ENCODE measurements around the gene DAP3. TPM values are rescaled to one million over a fixed set of nuclear protein-coding genes. Genes with fewer than 3 reads are reported as not detected.
"Not testable (repeated sequence)": the region's sequence is repeated elsewhere in the genome, so short reads cannot be mapped to it uniquely, and the experiment has no call there.

DAP3 gene
- total RNA-seq, 1 experiment from 2014 or later, result 71.9 TPM

DNA sequence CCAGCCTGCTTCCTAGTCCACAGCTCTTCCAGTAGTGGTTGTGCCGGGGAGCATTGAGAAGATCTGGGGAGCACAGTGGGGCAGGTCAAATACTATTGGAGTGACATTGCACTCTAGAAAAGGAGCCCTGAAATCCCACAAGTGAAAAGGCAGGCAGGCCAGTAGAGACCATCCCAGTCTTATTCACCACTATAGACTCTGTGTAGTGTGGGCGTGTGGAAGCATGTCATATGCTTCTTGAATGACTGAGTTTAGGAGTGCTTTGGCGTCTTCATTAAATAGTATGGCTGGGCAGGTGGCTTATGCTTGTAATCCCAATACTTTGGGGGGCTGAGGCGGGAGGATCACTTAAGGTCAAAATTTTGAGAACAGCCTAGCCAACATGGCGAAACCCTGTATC lies 15.5 kb downstream of the DAP3 start:
- in situ Hi-C loops (cut with HindIII; ENCODE audit: low pct_unique_long_range_greater_than_20kb, low sequenced_read_pairs); DNase-seq (ENCODE audit: low read depth, low spot score): not testable (repeated sequence)

DNA sequence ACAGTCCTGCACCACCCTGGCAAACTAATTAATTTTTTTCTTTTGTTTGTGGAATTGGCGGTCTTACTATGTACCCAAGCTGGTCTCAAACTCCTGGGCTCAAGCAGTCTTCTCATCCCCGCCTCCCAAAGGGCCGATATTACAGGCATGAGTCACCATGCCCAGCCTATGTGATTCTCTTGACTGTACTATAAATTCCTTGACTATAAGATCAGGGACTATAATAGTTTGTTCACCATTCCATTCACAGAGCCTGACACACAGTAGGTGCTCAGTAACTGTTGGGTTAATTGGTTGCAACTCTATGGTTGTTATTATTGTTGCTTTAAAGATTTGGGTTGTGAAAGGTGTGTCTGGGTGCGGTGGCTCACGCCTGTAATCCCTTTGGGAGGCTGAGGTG lies 17.2 kb downstream of the DAP3 start:
- DNase-seq (ENCODE audit: low read depth, low spot score), result no peak
- in situ Hi-C loops (cut with HindIII; ENCODE audit: low pct_unique_long_range_greater_than_20kb, low sequenced_read_pairs), result no loop called here

DNA sequence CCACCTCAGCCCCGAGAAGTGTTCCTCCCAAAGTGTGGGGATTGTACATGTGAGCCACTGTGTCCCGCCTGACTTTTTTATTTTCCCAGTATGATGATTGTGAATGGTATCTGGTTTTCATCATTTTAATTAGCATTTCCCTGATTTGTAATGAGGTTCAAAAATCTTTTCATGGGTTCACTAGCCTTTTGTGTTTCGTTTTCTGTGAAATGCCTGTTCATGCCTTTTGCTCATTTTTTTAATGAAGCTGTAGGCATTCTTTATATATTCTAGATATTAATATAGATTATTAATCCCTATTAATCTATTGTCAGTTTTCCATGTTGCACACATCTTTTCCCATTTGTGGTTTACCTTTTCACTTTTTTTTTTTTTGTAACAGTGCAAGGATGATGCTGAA lies 20.5 kb downstream of the DAP3 start:
- in situ Hi-C loops (cut with HindIII; ENCODE audit: low pct_unique_long_range_greater_than_20kb, low sequenced_read_pairs), result no loop called here
- DNase-seq (ENCODE audit: low read depth, low spot score), result no peak

DNA sequence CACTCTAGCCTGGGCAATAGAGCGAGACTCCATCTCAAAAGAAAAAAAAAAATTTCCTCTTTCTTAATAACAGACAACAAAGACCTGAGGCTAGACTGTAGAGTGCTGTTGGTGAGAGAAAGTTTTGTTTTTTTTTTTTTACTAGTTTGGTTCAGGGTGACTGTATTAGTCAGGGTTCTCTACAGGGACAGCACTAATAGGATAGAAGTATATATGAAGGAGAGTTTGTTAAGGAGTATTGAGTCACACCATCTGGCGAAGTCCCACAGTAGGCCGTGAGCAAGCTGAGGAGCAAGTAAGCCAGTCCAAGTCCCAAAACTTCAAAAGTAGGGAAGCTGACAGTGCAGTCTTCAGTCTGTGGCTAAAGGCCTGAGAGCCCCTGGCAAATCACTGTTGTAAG lies 22.6 kb downstream of the DAP3 start:
- in situ Hi-C loops (cut with HindIII; ENCODE audit: low pct_unique_long_range_greater_than_20kb, low sequenced_read_pairs); DNase-seq (ENCODE audit: low read depth, low spot score): not testable (repeated sequence)

DNA sequence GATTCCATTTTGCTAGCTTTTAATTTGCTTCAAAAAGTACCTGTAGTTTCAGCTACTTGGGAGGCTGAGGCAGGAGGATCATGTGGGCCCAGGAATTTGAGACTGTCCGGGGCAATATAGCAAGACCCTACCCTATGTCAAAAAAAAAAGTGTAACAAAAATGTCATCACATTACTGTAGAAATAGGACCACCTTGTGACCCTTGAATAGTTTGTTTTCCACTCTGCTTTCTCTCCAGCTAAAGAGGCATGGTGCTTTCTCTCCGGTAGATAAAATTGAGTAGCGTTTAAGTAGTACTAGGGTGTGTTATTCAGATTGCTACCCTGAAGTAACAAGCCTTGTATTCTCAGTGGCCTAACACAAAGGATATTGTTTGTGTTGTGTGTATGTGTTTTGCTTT lies 23.7 kb downstream of the DAP3 start:
- DNase-seq (ENCODE audit: low read depth, low spot score), result peak; percentile 28
- in situ Hi-C loops (cut with HindIII; ENCODE audit: low pct_unique_long_range_greater_than_20kb, low sequenced_read_pairs), result not testable (repeated sequence)

DNA sequence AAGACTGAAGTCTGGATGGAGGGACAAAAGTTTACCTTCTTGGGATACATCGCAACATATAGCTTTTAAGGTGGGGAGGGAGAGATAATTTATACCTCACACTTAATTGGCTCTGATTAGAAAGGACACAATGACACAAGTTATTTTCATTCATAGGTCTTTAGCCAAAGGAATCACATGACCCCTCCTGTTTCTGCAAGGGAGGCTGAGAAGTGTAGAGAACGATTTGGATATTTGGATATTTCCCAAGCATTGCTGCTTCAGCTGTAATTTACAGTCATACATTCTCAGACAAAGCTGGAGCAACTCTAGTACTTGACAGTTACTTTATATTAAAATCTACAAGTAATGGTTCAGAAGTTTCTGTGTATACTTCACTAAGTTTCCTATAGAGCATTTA lies 24.2 kb downstream of the DAP3 start:
- DNase-seq (ENCODE audit: low read depth, low spot score), result no peak
- in situ Hi-C loops (cut with HindIII; ENCODE audit: low pct_unique_long_range_greater_than_20kb, low sequenced_read_pairs), result no loop called here

DNA sequence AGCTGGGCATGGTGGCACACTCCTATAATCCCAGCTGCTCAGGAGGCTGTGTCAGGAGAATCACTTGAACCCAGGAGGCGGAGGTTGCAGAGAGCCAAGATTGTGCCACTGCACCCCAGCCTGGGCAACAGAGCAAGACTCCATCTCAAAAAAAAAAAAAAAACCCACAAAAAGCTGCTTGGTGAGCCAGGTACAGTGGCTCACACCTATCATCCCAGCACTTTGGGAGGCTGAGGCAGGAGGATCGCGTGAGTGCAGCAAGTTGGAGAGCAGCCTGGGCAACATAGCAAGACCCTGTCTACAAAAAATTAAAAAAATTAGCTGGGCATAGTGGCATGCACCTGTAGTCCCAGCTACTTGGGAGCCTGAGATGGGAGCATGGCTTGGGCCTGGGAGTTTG lies 26.2 kb downstream of the DAP3 start:
- DNase-seq (ENCODE audit: low read depth, low spot score); in situ Hi-C loops (cut with HindIII; ENCODE audit: low pct_unique_long_range_greater_than_20kb, low sequenced_read_pairs): not testable (repeated sequence)

DNA sequence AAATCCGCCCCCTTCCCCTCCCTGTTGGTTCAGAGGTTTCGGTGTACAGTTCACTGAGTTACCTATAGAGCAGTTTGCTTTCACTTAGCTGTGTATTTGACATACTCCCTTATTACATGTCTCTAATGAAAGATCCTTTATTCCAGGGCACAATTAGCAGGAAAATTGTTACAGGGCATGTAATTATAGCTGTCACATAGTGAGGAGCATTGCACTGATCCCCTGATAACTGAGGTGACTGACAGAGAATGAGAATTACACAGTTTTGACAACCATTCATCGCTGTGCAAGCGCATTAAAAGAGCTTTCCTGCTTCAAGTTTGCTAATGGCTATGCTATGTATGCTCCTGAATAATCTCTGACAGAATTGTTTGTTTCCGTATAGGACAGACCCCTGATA lies 26.9 kb downstream of the DAP3 start:
- DNase-seq (ENCODE audit: low read depth, low spot score), result no peak
- in situ Hi-C loops (cut with HindIII; ENCODE audit: low pct_unique_long_range_greater_than_20kb, low sequenced_read_pairs), result no loop called here

DNA sequence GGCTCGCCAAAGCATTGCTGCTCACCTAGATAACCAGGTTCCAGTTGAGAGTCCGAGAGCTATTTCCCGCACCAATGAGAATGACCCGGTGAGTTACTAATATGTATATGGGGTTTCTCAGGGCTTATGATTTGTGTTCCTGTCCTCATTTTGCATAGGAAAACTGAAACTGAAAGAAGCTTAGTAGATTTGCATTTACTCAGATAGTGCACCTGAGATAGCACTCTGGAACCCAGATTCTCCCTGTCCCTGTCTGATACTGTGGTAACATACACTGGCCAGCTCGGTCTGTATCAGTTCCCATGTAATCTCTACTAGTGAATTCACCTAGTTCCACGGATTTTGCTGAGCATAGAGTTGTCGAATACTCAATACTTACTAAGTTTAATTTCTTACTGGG lies 28.1 kb downstream of the DAP3 start:
- no peak for DNase-seq (ENCODE audit: low read depth, low spot score)
- in situ Hi-C loops (cut with HindIII; ENCODE audit: low pct_unique_long_range_greater_than_20kb, low sequenced_read_pairs), result no loop called here

DNA sequence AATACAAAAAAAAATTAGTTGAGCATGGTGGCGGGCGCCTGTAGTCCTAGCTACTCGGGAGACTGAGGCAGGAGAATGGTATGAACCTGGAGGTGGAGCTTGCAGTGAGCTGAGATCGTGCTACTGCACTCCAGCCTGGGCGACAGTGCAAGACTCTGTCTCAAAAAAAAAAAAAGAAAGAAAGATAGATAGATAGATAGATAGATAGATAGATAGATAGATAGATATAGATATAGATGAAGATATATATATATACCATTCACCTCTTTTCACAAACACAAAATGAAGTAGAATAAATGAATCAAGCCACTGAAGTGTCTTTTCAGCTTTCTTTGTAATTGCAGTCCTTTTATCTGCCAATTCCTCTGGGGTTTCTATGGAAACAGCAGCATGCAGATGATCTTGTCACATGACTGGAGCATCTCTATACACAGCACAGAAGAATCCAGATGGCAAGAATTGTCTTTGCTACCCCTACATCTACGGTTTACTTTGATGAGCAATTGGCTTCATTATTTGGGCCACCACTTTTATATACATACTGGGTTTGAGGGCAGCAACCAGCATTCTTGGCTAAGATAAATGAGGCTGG lies 29.7 kb downstream of the DAP3 start:
- in situ Hi-C loops (cut with HindIII; ENCODE audit: low pct_unique_long_range_greater_than_20kb, low sequenced_read_pairs); DNase-seq (ENCODE audit: low read depth, low spot score): not testable (repeated sequence)

DNA sequence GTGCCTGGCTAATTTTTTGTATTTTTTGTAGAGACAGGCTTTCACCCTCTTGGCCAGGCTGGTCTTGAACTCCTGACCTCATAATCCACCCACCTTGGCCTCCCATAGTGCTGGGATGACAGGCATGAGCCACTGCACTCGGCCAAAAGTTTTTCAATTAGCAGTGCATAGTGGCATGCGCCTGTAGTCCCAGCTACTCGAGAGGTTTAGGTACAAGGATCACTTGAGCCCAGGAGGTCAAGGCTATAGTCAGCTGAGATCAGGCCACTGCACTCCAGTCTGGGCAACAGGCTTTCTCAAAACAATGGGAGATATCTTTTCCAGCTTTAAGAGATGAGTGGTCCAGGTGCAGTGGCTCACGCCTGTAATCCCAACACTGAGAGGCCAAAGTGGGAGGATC lies 30.8 kb downstream of the DAP3 start:
- DNase-seq (ENCODE audit: low read depth, low spot score), result no peak
- in situ Hi-C loops (cut with HindIII; ENCODE audit: low pct_unique_long_range_greater_than_20kb, low sequenced_read_pairs), result no loop called here

DNA sequence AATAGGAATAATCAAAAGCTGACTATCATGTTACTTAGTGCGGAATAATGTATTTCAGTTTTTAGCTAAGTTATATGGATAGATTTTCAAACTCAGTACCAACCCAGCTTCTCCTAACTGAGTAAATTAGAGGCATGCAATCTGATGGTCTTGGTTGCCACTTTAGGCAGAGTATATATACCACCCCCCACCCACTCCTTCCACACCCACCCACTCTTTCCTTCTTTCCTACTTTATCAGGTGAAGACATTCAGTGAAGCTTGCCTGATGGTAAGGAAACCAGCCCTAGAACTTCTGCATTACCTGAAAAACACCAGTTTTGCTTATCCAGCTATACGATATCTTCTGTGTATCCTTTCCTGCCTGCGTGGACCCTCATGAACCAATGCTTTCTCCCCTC lies 36.3 kb downstream of the DAP3 start:
- DNase-seq (ENCODE audit: low read depth, low spot score), result no peak
- in situ Hi-C loops (cut with HindIII; ENCODE audit: low pct_unique_long_range_greater_than_20kb, low sequenced_read_pairs), result no loop called here

DNA sequence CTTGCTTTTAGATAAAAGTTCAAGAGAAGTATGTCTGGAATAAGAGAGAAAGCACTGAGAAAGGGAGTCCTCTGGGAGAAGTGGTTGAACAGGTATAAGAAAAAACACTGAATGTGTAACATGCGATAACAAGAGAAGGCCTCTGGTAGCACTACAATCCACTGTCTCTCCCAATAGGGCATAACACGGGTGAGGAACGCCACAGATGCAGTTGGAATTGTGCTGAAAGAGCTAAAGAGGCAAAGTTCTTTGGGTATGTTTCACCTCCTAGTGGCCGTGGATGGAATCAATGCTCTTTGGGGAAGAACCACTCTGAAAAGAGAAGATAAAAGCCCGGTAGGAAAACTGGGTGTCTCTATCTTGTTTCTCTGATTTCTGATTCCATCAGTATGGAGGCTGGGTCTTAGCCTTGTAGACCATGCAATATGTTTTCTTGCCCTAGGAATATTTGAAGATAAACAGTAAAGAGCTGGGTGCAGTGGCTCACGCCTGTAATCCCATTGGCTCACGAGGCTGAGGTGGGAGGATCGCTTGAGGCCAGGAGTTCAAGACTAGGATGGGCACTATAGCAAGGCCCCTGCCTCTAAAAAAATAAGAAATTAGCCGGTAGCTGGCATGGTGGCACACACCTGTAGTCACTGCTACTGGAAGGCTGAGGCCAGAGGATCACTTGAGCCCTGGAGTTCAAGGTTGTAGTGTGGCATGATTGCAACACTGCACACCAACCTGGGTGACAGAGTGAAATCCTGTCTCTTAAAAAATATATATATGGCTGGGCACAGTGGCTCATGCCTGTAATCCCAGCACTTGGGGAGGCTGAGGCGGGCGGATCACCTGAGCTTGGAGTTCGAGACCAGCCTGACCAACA lies 40.4 kb downstream of the DAP3 start:
- in situ Hi-C loops (cut with HindIII; ENCODE audit: low pct_unique_long_range_greater_than_20kb, low sequenced_read_pairs), result no loop called here
- DNase-seq (ENCODE audit: low read depth, low spot score), result peak; percentile 90

DNA sequence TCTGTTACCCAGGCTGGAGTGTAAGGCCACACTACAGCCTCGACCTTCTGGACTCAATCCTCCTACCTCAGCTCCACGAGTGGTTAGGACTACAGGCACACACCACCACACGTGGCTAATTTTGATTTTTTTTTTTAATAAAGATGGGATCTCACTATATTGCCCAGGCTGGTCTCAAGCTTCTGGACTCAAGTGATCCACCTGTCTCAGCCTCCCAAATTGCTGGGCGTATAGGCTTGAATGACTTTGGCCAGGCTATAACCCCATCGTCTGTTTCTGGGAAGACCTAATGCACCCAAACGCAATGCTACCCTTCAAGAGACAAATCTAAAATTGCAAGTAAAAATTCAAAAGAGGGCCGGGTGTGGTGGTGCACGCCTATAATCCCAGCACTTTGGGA lies 52.1 kb downstream of the DAP3 start:
- in situ Hi-C loops (cut with HindIII; ENCODE audit: low pct_unique_long_range_greater_than_20kb, low sequenced_read_pairs), result no loop called here
- no peak for DNase-seq (ENCODE audit: low read depth, low spot score)

DNA sequence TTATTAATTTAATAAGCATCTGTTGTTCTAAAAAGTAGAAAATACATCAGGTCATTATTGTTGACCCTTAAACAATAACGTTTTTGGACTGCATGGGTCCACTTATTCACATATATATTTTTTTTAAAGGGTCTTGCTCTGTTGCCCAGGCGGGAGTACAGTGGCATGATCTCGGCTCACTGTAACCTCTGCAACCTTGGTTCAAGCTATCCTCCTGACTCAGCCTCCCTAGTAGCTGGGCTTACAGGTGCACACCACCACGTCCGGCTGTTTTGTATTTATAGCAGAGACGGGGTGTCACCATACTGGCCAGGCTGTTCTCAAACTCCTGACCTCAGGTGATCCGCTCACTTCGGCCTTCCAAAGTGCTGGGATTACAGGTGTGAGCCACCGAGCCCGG lies 53.0 kb downstream of the DAP3 start:
- no peak for DNase-seq (ENCODE audit: low read depth, low spot score)
- in situ Hi-C loops (cut with HindIII; ENCODE audit: low pct_unique_long_range_greater_than_20kb, low sequenced_read_pairs), result no loop called here

DNA sequence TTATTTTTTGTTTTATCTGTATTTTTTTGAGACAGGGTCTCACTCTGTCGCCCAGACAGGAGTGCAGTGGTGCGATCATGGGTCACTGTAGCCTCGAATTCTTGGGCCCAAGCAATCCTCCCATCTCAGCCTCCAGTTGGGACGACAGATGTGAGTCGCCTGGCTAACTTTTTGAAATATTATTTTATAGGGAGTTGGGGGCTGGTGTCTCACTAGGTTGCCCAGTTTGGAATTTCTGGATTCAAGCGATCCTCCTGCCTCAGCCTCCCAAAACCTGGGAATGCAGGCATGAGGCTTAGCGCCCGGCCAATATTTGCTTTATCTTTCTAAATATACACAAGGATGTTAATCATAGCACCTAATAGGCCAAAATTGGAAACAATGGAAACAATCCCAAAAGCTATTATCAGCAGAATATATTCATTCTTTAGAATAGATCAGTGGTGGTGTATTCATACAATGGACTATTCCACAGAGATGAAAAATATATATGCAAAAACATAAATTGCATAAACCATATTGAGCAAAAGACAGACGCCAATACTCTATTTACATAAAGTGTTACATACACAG lies 55.9 kb downstream of the DAP3 start:
- DNase-seq (ENCODE audit: low read depth, low spot score), result no peak
- in situ Hi-C loops (cut with HindIII; ENCODE audit: low pct_unique_long_range_greater_than_20kb, low sequenced_read_pairs), result no loop called here

DNA sequence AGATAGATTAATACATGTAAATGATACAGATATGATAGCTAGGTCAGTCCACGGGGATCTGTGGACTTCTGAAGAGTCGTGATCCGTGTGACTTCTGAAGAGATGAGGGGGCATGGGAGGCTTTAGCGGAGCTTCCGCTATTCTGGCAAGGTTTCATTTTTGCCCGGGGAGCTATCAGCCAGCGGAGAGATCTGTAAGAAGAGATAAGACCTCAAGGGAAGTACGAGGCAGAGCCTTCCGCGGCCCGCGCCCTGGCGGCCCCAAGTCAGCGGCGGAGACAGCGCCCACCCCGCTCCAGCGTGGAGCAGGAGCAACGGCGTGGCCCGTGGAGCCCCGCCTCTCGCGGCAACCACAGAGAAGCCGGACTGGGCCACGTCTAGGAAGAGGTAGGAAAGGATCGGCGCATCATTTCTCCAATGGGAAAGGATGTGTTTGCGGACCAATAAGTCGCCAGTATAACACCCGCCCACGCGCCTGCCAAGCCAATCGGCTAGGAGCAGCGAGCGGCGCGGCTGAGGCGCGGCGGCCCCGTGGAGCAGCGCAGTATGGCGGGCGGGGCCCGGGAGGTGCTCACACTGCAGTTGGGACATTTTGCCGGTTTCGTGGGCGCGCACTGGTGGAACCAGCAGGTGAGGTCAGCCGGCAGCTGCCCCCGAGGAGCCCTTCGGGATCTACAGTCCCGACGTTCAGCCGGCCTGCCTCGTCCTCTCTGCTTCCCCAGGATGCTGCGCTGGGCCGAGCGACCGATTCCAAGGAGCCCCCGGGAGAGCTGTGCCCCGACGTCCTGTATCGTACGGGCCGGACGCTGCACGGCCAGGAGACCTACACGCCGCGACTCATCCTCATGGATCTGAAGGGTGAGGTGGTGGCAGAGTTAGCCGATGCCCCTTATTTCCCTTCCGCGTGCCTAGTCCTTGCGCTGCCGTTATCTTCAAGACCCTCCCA lies 56.7 kb downstream of the DAP3 start:
- peak; percentile 98 for DNase-seq (ENCODE audit: low read depth, low spot score)
- in situ Hi-C loops (cut with HindIII; ENCODE audit: low pct_unique_long_range_greater_than_20kb, low sequenced_read_pairs), result not testable (repeated sequence)

DNA sequence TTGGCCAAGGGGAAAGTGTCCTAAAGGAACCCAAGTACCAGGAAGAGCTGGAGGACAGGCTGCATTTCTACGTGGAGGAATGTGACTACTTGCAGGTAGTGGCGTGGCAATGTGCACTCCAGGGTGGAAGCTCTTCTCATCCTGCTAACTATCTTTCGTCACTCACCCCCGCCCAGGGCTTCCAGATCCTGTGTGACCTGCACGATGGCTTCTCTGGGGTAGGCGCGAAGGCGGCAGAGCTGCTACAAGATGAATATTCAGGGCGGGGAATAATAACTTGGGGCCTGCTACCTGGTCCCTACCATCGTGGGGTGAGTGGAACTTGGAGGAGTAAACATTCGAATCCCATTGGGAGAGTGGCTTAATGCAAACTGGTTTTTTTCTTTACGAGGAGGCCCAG lies 58.7 kb downstream of the DAP3 start:
- DNase-seq (ENCODE audit: low read depth, low spot score); in situ Hi-C loops (cut with HindIII; ENCODE audit: low pct_unique_long_range_greater_than_20kb, low sequenced_read_pairs): not testable (repeated sequence)

Data from SK-MEL-5 (cell line).